A549 (cell line): ENCODE data around the gene TRABD2B. TPM values are rescaled to one million over a fixed set of nuclear protein-coding genes. Genes with fewer than 3 reads are reported as not detected.

ENCODE experiments used
- ATAC-seq, 2 experiments: fragments of 200-7000 bp in 1 of 2; fragments of >200 bp in 1 of 2; cut with Nextera tagmentation in 1 of 2; cut with Tn5 transposase in 1 of 2; 3 replicates each; pipeline versions ENCODE4 v1.8.0 to v1.9.1; 2018 to 2020; ENCODE audit warnings: mild to moderate bottlenecking in 1 of 2, moderate library complexity in 1 of 2
- CTCF ChIA-PET: fragments of 300-600 bp; sonication (Branson Sonifier 250); formaldehyde crosslinking; extraction: SDS; loops from one replicate; lab custom pipeline; 2021; ENCODE audit warnings: antibody characterized with exemption, inconsistent platforms; lab: Yijun Ruan, JAX
- POLR2A ChIA-PET: fragments of 350-600 bp; formaldehyde crosslinking; extraction: SDS; loops from one replicate; lab custom pipeline; 2021; ENCODE audit warnings: antibody characterized with exemption, inconsistent platforms; lab: Yijun Ruan, JAX
- DNase-seq, 2 experiments: peaks; one replicate each; pipeline versions ENCODE4 v3.0.0 to v3.0.0-alpha.2; 2011 to 2016; ENCODE audit warnings: low read depth in 1 of 2, low spot score in 1 of 2
- FAIRE-seq: peaks from 2 replicates; lab custom pipeline; 2011; peaks lifted over from hg19 to GRCh38; lab: Jason Lieb, UNC
- H3K27ac ChIP-seq, 2 experiments: fragments of >200 bp; sonication (Bioruptor Twin); formaldehyde crosslinking; 3 replicates each; pipeline ENCODE4 v1.5.1; 2016 to 2017
- H3K4me1 ChIP-seq: fragments of >200 bp; sonication (Bioruptor Twin); formaldehyde crosslinking; 3 replicates; pipeline ENCODE4 v1.6.1; 2016
- H3K4me2 ChIP-seq: fragments of >200 bp; sonication (Bioruptor Twin); formaldehyde crosslinking; 3 replicates; pipeline ENCODE4 v1.6.1; 2016
- H3K4me3 ChIP-seq: fragments of >200 bp; sonication (Bioruptor Twin); formaldehyde crosslinking; 3 replicates; pipeline ENCODE4 v1.5.1; 2016
- H3K9me3 ChIP-seq: fragments of >200 bp; sonication (Bioruptor Twin); formaldehyde crosslinking; 3 replicates; pipeline ENCODE4 v1.6.1; 2016
- CEBPB ChIP-seq, 2 experiments: fragments of >200 bp in 1 of 2; sonication (Bioruptor Twin) in 1 of 2; formaldehyde crosslinking in 1 of 2; IDR thresholded peaks; 2 replicates each; pipeline ENCODE4 v1.6.1; 2012 to 2016
- CHD2 ChIP-seq: fragments of 150-350 bp; IDR thresholded peaks from 2 replicates; pipeline ENCODE4 v1.6.1; 2014; ENCODE audit warnings: low read length; ENCODE audit not compliant: partially characterized antibody
- CHD4 ChIP-seq: fragments of 200-600 bp; sonication (generic); IDR thresholded peaks from 2 replicates; pipeline ENCODE4 v1.6.1; 2016; ENCODE audit warnings: antibody characterized with exemption, mild to moderate bottlenecking, borderline replicate concordance
- E2F6 ChIP-seq: IDR thresholded peaks from 2 replicates; pipeline ENCODE4 v1.6.1; 2012; ENCODE audit warnings: low read depth, borderline replicate concordance
- EHF ChIP-seq: fragments of 250-450 bp; sonication (Bioruptor Pico); IDR thresholded peaks from 2 replicates; pipeline ENCODE4 v1.5.0; 2020; ENCODE audit warnings: mild to moderate bottlenecking
- HES2 ChIP-seq: fragments of >200 bp; sonication (Bioruptor Twin); formaldehyde crosslinking; IDR thresholded peaks from 2 replicates; pipeline ENCODE4 v1.6.1; 2016
- HOXB5 ChIP-seq: fragments of 250-450 bp; sonication (Bioruptor Pico); IDR thresholded peaks from 2 replicates; pipeline ENCODE4 v1.5.0; 2020; ENCODE audit warnings: mild to moderate bottlenecking, moderate library complexity
- JUN ChIP-seq, 2 experiments: fragments of >200 bp; sonication (Bioruptor Twin); formaldehyde crosslinking; IDR thresholded peaks; 2 replicates in 1 of 2; 3 replicates in 1 of 2; pipeline ENCODE4 v1.6.1; 2016 to 2017
- MYC ChIP-seq: IDR thresholded peaks from 2 replicates; pipeline ENCODE4 v1.6.1; 2012; ENCODE audit warnings: mild to moderate bottlenecking, inconsistent platforms, low read length, improper control_type of control experiment, borderline replicate concordance
- NR3C1 ChIP-seq: fragments of >200 bp; sonication (Bioruptor Twin); formaldehyde crosslinking; IDR thresholded peaks from 3 replicates; pipeline ENCODE4 v1.6.1; 2017
- POLR2A ChIP-seq: IDR thresholded peaks from 2 replicates; pipeline ENCODE4 v1.6.1; 2012; ENCODE audit warnings: mild to moderate bottlenecking, low read length
- RNF2 ChIP-seq: fragments of 200-600 bp; sonication (generic); IDR thresholded peaks from 2 replicates; pipeline ENCODE4 v1.6.1; 2016; ENCODE audit warnings: low read depth, mild to moderate bottlenecking, antibody characterized with exemption, moderate library complexity, borderline replicate concordance
- TFCP2L1 ChIP-seq: fragments of 250-450 bp; sonication (Bioruptor Pico); IDR thresholded peaks from 2 replicates; pipeline ENCODE4 v1.5.0; 2021; ENCODE audit warnings: mild to moderate bottlenecking
- TP53 ChIP-seq: fragments of 250-450 bp; sonication (Bioruptor Pico); IDR thresholded peaks from 2 replicates; pipeline ENCODE4 v1.5.0; 2021; ENCODE audit warnings: mild to moderate bottlenecking, moderate library complexity
- ZC3H11A ChIP-seq: fragments of 450-650 bp; IDR thresholded peaks from 2 replicates; pipeline ENCODE4 v1.6.1; 2014; ENCODE audit warnings: antibody characterized with exemption, mild to moderate bottlenecking
- ZFP36 ChIP-seq: fragments of 450-650 bp; IDR thresholded peaks from 2 replicates; pipeline ENCODE4 v1.6.1; 2014; ENCODE audit warnings: borderline replicate concordance; ENCODE audit not compliant: partially characterized antibody
- ZNF302 ChIP-seq: fragments of 250-450 bp; sonication (Bioruptor Pico); IDR thresholded peaks from 2 replicates; pipeline ENCODE4 v1.9.0; 2021; ENCODE audit warnings: inconsistent platforms, mild to moderate bottlenecking, moderate library complexity
- ZSCAN20 ChIP-seq: fragments of 250-450 bp; sonication (Bioruptor Pico); IDR thresholded peaks from 2 replicates; pipeline ENCODE4 v1.8.0; 2022; ENCODE audit warnings: mild to moderate bottlenecking, moderate library complexity
- WGBS: methylation state at CpG from one replicate; pipeline ENCODE4 v1.1.6; 2017; ENCODE audit errors: missing lambda C conversion rate; 5-methylcytosine and 5-hydroxymethylcytosine counted together
- polyA plus RNA-seq, 4 experiments: library from polyadenylated mRNA; depleted of rRNA in 3 of 4; stranded (reverse); fragments of >200 nt; fragmentation: RNase III in 1 of 4; extraction: RNeasy Plus Mini Kit Qiagen cat#74134 plus additional on column Dnase treatment in 1 of 4; gene quantifications; 2 replicates in 3 of 4; 3 replicates in 1 of 4; pipeline ENCODE4 v1.2.3, GENCODE V29; 2011 to 2017
- TF ChIP-seq, protein P1 (sequence below): IDR thresholded peaks from 2 replicates; pipeline ENCODE4 v1.6.1; 2012
- TF ChIP-seq, protein P2 (sequence below): fragments of 250-450 bp; sonication (Bioruptor Pico); IDR thresholded peaks from 2 replicates; pipeline ENCODE4 v1.5.0; 2021; ENCODE audit warnings: mild to moderate bottlenecking, moderate library complexity, borderline replicate concordance

Gene TRABD2B
- polyA plus RNA-seq, 2 of the 4 experiments (the other 2 are of a cell fraction) = 0.04 to 0.21 TPM

GRCh38 chr1:47816325-47817071, 180.7 kb downstream of the TRABD2B start:
- WGBS = 38% methylated on average over 5 of the region's 5 CpGs
- no peaks in the 10 kb centered on the region for H3K4me1 ChIP-seq
- no peak overlapping the region for H3K4me3 ChIP-seq
- POLR2A ChIA-PET = no interaction called here
- FAIRE-seq (no peak), ATAC-seq (no peak), DNase-seq (no peak)
- H3K27ac ChIP-seq = no peak overlapping the region
- H3K4me2 ChIP-seq = no peak overlapping the region
- TF ChIP-seq EHF (CRISPR knock-in tag) = no peak
- TF ChIP-seq, protein P1, sequence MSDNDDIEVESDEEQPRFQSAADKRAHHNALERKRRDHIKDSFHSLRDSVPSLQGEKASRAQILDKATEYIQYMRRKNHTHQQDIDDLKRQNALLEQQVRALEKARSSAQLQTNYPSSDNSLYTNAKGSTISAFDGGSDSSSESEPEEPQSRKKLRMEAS = no peak
- no peak for TF ChIP-seq TFCP2L1 (CRISPR knock-in tag)
- no peak for TF ChIP-seq POLR2A
- TF ChIP-seq, protein P2, sequence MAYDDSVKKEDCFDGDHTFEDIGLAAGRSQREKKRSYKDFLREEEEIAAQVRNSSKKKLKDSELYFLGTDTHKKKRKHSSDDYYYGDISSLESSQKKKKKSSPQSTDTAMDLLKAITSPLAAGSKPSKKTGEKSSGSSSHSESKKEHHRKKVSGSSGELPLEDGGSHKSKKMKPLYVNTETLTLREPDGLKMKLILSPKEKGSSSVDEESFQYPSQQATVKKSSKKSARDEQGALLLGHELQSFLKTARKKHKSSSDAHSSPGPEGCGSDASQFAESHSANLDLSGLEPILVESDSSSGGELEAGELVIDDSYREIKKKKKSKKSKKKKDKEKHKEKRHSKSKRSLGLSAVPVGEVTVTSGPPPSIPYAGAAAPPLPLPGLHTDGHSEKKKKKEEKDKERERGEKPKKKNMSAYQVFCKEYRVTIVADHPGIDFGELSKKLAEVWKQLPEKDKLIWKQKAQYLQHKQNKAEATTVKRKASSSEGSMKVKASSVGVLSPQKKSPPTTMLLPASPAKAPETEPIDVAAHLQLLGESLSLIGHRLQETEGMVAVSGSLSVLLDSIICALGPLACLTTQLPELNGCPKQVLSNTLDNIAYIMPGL (CRISPR knock-in tag) = no peak
- TF ChIP-seq ZFP36 = peak; percentile 23
- TF ChIP-seq ZNF302 (CRISPR knock-in tag) = no peak
- CTCF ChIA-PET = no interaction called here
- H3K9me3 ChIP-seq = no peaks in the 10 kb centered on the region

- ATAC-seq = no peak
- H3K4me3 ChIP-seq = no peak overlapping the region
- H3K27ac ChIP-seq = no peak overlapping the region
- TF ChIP-seq, protein P2 (CRISPR knock-in tag) = no peak
- TF ChIP-seq RNF2 (no peak), ZC3H11A (no peak), ZNF302 (CRISPR knock-in tag) (no peak), E2F6 (no peak), NR3C1 (no peak), MYC (no peak), JUN (IDR thresholded peaks at IDR 0.05) (no peak), CHD2 (no peak), POLR2A (no peak), HES2 (no peak), CEBPB (IDR thresholded peaks at IDR 0.05) (no peak), TP53 (CRISPR knock-in tag) (no peak), HOXB5 (CRISPR knock-in tag) (no peak), ZSCAN20 (CRISPR knock-in tag) (no peak), CHD4 (no peak)
- DNase-seq = no peak
- no peak for FAIRE-seq
- H3K9me3 ChIP-seq = no peaks in the 10 kb centered on the region
- no peak overlapping the region for H3K4me2 ChIP-seq
- ChIA-PET POLR2A (no interaction called here), CTCF (no interaction called here)
- peaks cover 2% of the 10 kb centered on the region; the same call in 1 of the 3 replicates for H3K4me1 ChIP-seq
- 55% methylated on average over 12 of the region's 12 CpGs for WGBS
Observed at GRCh38 chr1:47814612-47815395, 182.4 kb downstream of the TRABD2B start.
